Psoas muscle (tissue), 8 donors: Measurements from ENCODE around the gene KLK11. TPM values are rescaled to one million over a fixed set of nuclear protein-coding genes. Genes with fewer than 3 reads are reported as not detected.
A peak's percentile ranks its signal among the peaks of the same experiment; 100 is the strongest.

Source experiments
- ATAC-seq, 4 donors: fragments of 200-7000 bp; cut with Tn5 transposase; one replicate each; pipeline ENCODE4 v1.9.1; 2020; ENCODE audit warnings: moderate library complexity in 3 of 4, mild to moderate bottlenecking in 2 of 4
- DNase-seq, 2 donors: peaks; one replicate each; pipeline ENCODE4 v3.0.0-alpha.2; 2020
- H3K27ac ChIP-seq: fragments of 200-600 bp; one replicate; pipeline ENCODE4 v1.8.0; 2022
- H3K27me3 ChIP-seq, 3 donors: fragments of 200-600 bp in 1 of 3; one replicate each; pipeline versions ENCODE4 v1.6.1 to v1.8.0; 2013 to 2022; ENCODE audit warnings: low read length in 2 of 3, mild to moderate bottlenecking in 2 of 3, moderate library complexity in 1 of 3; ENCODE audit not compliant: insufficient read depth in 3 of 3
- H3K36me3 ChIP-seq, 2 donors: fragments of 200-600 bp in 1 of 2; one replicate each; pipeline versions ENCODE4 v1.6.1 to v1.8.0; 2013 to 2022; ENCODE audit warnings: low read depth in 1 of 2, mild to moderate bottlenecking in 1 of 2, moderate library complexity in 1 of 2; ENCODE audit not compliant: insufficient read depth in 1 of 2
- H3K4me1 ChIP-seq: fragments of 200-600 bp; one replicate; pipeline ENCODE4 v1.8.0; 2022
- H3K4me3 ChIP-seq: fragments of 200-600 bp; one replicate; pipeline ENCODE4 v1.8.0; 2022; ENCODE audit warnings: mild to moderate bottlenecking
- H3K9me3 ChIP-seq: fragments of 200-600 bp; one replicate; pipeline ENCODE4 v1.8.0; 2022
- CTCF ChIP-seq: fragments of 200-600 bp; IDR thresholded peaks from one replicate; pipeline ENCODE4 v1.8.0; 2022; ENCODE audit warnings: antibody characterized with exemption
- WGBS, 3 donors: extraction: QIAGEN DNeasy Blood & Tissue Kit; methylation state at CpG; one replicate each; pipeline versions ENCODE4 v1.1.6 to v1.1.7; 2013; 5-methylcytosine and 5-hydroxymethylcytosine counted together
- intact Hi-C, 2 donors: fragments of 100-400 bp; cut with DNase I; formaldehyde crosslinking; loops; one replicate each; pipeline versions ENCODE4 v1.11.0 to v1.14.2; 2022
- polyA plus RNA-seq, 3 donors: library from polyadenylated mRNA; stranded (reverse); fragments of 200-250 nt; gene quantifications; one replicate each; pipeline ENCODE4 v1.2.3, GENCODE V29; 2013
- total RNA-seq, 4 donors: library from RNA; stranded (reverse); fragmentation: NEBNext Ultra II Directional in 2 of 4; extraction: Animal tissue kit (Norgen Biotek cat#: 25700) in 2 of 4; gene quantifications; one replicate each; pipeline versions ENCODE4 v1.2.1 to v1.2.4, GENCODE V29; 2021 to 2023
- donor health status: healthy with polysubstance abuse.
- donor health status: DM: no; HTN: no; CAD: no; lungs with moderate emphysema.
- donor health status: Bipolar disorder and iron deficiency.
- donor health status: healthy.
- donor health status: DM: yes; HTN: yes; CAD: no.
- donor health status: DM: no; HTN: no; CAD: no.
- donor health status: DM: no; HTN: no; CAD: no.
- donor health status: DM: yes; HTN: yes; CAD: no.

KLK11 gene
- total and polyA plus RNA-seq, 7 donors, result 0.13 to 0.52 (median 0.19) TPM; not detected in 1

- no peaks in the 10 kb centered on the region for H3K4me1 ChIP-seq
- ATAC-seq (no peak), DNase-seq (peak in 1 of 2 donors; percentile 32)
- no peaks in the 10 kb centered on the region for H3K9me3 ChIP-seq
- intact Hi-C loops, result loop anchor here in 1 of 2 donors (5.0 kb wide), 1 partner anchor 73 kb away; no protein-coding TSS in a partner anchor
- H3K27ac ChIP-seq, result no peak overlapping the region
- no peak overlapping the region for H3K4me3 ChIP-seq
- peaks cover 0 to 31% (median 0%) of the 10 kb centered on the region in 3 donors for H3K27me3 ChIP-seq
- no peak for TF ChIP-seq CTCF
- WGBS, 3 donors, result 67 to 74% (median 68%) methylated on average over 11 of the region's 11 CpGs
- no peaks in the 10 kb centered on the region for H3K36me3 ChIP-seq
These were observed 2.5 kb downstream of the KLK11 start for GRCh38 chr19:51023946-51024345.

GRCh38 chr19:51022526-51022925, 3.9 kb downstream of the KLK11 start:
- TF ChIP-seq CTCF, result no peak
- Histone ChIP-seq H3K4me3 (no peak overlapping the region), H3K9me3 (no peaks in the 10 kb centered on the region), H3K27me3 (peaks cover 0 to 45% (median 2%) of the 10 kb centered on the region in 3 donors), H3K4me1 (no peaks in the 10 kb centered on the region), H3K27ac (no peak overlapping the region), H3K36me3 (no peaks in the 10 kb centered on the region)
- DNase-seq (peak in 1 of 2 donors; percentile 23), ATAC-seq (no peak)
- intact Hi-C loops, result loop anchor here in 1 of 2 donors (5.0 kb wide), 1 partner anchor 75 kb away; no protein-coding TSS in a partner anchor
- 53 to 62% (median 60%) methylated on average over 14 of the region's 14 CpGs for WGBS, 3 donors

- intact Hi-C loops, result loop anchor here in 1 of 2 donors (5.0 kb wide), 1 partner anchor 76 kb away; no protein-coding TSS in a partner anchor
- Histone ChIP-seq H3K27me3 (peaks cover 0 to 46% (median 9%) of the 10 kb centered on the region in 3 donors), H3K27ac (no peak overlapping the region), H3K4me3 (no peak overlapping the region), H3K9me3 (no peaks in the 10 kb centered on the region), H3K36me3 (no peaks in the 10 kb centered on the region), H3K4me1 (no peaks in the 10 kb centered on the region)
- 24 to 33% (median 31%) methylated on average over 7 of the region's 7 CpGs for WGBS, 3 donors
- ATAC-seq (no peak), DNase-seq (peak in 1 of 2 donors; percentile 0)
- peak; percentile 42 for TF ChIP-seq CTCF
These were observed 5.3 kb downstream of the KLK11 start for GRCh38 chr19:51020988-51021651.

- intact Hi-C loops, result no loop called here
- Histone ChIP-seq H3K4me1 (no peaks in the 10 kb centered on the region), H3K4me3 (peak within 1 kb of the TSS; percentile 49), H3K36me3 (no peaks in the 10 kb centered on the region), H3K27ac (no peak within 1 kb of the TSS), H3K27me3 (peaks cover 0 to 58% (median 9%) of the 10 kb centered on the region in 3 donors), H3K9me3 (no peaks in the 10 kb centered on the region)
- DNase-seq (no peak), ATAC-seq (no peak)
- TF ChIP-seq CTCF, result no peak
- 2 to 9% (median 2%) methylated on average over 10 to 14 of the region's 14 CpGs for WGBS, 3 donors
These were observed 6.9 kb downstream of the KLK11 start, which contains the start of gene KLK10 for GRCh38 chr19:51019544-51019925. TSS of gene KLK10 (minus strand) at chr19:51019709. CDS start at chr19:51019130, 579 bp downstream.
